Measurements from ENCODE around the gene ATP5PO.

- TF ChIP-seq EZH2 (optimal IDR thresholded peaks at IDR 0.05; ENCODE audit: low read depth, low read length) (no peak), CTCF (IDR thresholded peaks at IDR 0.05; ENCODE audit: low read length) (no peak), EZH2phosphoT487 (IDR thresholded peaks at IDR 0.05; ENCODE audit: low read length) (no peak)
These were observed 32.0 kb upstream of the ATP5PO start for GRCh38 chr21:33947451-33948095.
